Fibroblast of peridontal ligament (primary cell): ENCODE results near the gene TMEM125.

Experiments
- DNase-seq: peaks from one replicate; pipeline ENCODE4 v3.0.0-alpha.2; 2010; ENCODE audit errors: extremely low read depth

The TMEM125 gene

GRCh38 chr1:43293896-43294760, 24.3 kb downstream of the TMEM125 start:
- DNase-seq = peak; percentile 49

- DNase-seq = no peak
Measured at GRCh38 chr1:43294761-43295160, 25.0 kb downstream of the TMEM125 start.

GRCh38 chr1:43296207-43296606, 26.4 kb downstream of the TMEM125 start:
- DNase-seq = peak; percentile 47

GRCh38 chr1:43298055-43298454, 28.3 kb downstream of the TMEM125 start:
- DNase-seq = no peak

GRCh38 chr1:43299101-43299500, 29.3 kb downstream of the TMEM125 start:
- DNase-seq = no peak

GRCh38 chr1:43300378-43301094, 30.8 kb downstream of the TMEM125 start, which contains the start of gene TIE1:
Gene TIE1, plus strand, starts transcription at chr1:43300982. Its CDS starts 90 bp downstream, at chr1:43301072.
- DNase-seq = no peak

GRCh38 chr1:43302201-43302600, 32.4 kb downstream of the TMEM125 start:
- DNase-seq = no peak

GRCh38 chr1:43302721-43303470, 33.1 kb downstream of the TMEM125 start:
- DNase-seq = no peak

GRCh38 chr1:43303471-43304313, 33.9 kb downstream of the TMEM125 start:
- DNase-seq = no peak

- DNase-seq = no peak
Measured at GRCh38 chr1:43304314-43304681, 34.5 kb downstream of the TMEM125 start.

GRCh38 chr1:43304771-43305300, 35.1 kb downstream of the TMEM125 start:
- no peak for DNase-seq

- no peak for DNase-seq
Measured at GRCh38 chr1:43305461-43305860, 35.7 kb downstream of the TMEM125 start.

- no peak for DNase-seq
Measured at GRCh38 chr1:43305926-43306687, 36.3 kb downstream of the TMEM125 start.

GRCh38 chr1:43306688-43307457, 37.1 kb downstream of the TMEM125 start:
- no peak for DNase-seq

GRCh38 chr1:43307458-43308158, 37.8 kb downstream of the TMEM125 start:
- no peak for DNase-seq

GRCh38 chr1:43308635-43309404, 39.0 kb downstream of the TMEM125 start:
- no peak for DNase-seq

GRCh38 chr1:43309405-43310025, 39.7 kb downstream of the TMEM125 start:
- DNase-seq = no peak

GRCh38 chr1:43311521-43311920, 41.7 kb downstream of the TMEM125 start:
- DNase-seq = no peak
